Caki2 (cell line): Measurements from ENCODE around the gene BCL11B. TPM values are rescaled to one million over a fixed set of nuclear protein-coding genes. Genes with fewer than 3 reads are reported as not detected.
"Not testable (repeated sequence)": the region's sequence is repeated elsewhere in the genome, so short reads cannot be mapped to it uniquely, and the experiment has no call there.

ENCODE experiments used
- DNase-seq: peaks from one replicate; pipeline ENCODE4 v3.0.0-alpha.2; 2015; ENCODE audit warnings: low read depth
- in situ Hi-C: cut with HindIII; loops from 2 replicates; pipeline ENCODE4 v1.10.0; 2016; ENCODE audit warnings: low sequenced_read_pairs, low pct_unique_long_range_greater_than_20kb, mixed read lengths
- total RNA-seq: library from RNA; depleted of rRNA; stranded (reverse); fragments of >200 nt; shearing (Covaris generic); gene quantifications from 2 replicates; pipeline ENCODE4 v1.2.3, GENCODE V29; 2014; ENCODE audit warnings: low replicate concordance

BCL11B gene
- total RNA-seq, 1 experiment from 2014 or later = not detected

DNA sequence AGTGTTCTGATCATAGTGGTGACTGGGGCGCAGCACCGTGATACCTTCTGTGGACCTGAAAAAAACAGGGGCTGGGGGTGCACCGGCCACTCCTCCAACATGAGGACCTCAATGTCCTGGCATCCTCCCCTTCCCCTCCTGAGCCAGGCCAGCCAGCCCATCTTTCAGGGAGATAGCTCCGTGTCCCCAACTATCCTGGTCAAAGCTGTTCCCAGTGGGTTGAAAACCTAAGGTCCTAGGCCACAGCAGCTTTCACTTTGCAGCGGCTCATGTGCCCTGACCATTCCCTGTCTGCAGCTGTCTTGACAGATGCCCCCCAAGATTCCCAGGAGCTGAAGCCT, 75.7 kb downstream of the BCL11B start:
- no peak for DNase-seq
- in situ Hi-C loops = no loop called here

DNA sequence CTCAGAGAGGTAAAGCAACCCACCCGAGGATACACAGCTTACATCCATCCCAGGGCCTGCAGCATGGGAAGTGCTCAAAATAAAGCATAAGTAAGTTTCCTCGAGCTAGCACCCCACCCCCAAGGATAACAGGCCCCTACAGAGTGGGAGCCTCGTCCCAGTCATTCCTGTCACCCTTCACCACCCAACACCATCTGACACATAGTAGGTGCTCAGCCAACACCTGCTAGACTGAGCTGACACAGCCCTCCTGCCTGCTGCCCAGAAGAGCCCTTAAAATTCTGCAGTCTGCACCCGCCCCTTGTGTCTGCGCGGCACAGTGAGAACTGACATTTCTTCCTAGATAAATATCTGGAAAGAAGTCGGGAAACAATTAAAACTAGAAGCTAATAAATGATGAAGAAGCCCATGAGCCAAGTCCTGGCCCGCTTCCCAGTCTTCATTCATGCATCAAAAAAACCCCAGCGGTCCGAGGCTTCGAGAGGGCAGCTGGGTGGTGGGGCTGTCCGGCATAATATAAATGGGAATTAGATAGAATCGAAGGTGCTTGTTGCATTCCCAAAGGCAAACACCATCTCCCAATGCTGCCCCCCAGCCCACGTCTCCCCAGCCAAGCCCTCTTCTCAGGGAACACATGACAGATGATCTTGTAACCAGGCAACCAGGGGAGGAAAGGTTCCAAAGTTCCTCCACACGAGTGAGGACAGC, 76.2 kb downstream of the BCL11B start:
- in situ Hi-C loops = no loop called here
- peak; percentile 70 for DNase-seq

DNA sequence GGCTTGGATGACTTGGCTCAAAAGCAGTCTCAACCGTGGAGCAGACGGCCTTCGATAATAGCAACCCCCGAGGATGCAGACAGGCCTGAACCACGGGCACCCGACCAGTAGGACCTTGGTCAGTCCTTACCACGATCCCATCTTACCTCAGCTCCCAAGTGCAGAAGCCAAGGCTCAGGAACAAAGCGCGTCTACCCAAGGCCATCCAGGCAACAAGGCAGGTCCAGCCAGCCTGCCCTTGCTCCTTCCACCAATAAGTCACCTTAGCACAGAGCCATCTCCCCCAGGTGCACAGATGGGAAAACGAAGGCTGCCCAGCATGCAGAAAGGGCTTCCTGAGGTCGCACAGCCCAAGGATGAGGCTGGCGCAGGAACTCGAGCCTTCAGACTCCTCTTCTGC, 77.3 kb downstream of the BCL11B start:
- in situ Hi-C loops = no loop called here

DNA sequence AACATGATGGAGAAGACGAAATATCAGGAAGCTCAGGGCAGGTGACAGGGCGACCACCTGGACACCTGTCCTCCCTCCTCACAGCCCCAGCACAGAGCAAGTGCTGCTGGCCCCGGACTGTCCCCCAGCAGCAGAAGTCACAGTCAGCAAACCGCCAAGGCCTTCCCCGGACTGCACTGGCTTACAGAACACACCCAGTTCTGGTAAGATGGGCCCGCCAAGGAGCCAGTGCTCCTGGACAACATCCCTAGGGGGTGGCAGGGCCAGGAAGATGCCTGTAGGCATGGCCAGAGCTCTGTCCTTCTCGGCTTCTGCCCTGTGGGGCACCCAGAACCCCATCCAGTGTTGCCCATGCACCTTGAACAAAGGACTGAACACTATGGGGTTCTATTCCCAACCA, 77.9 kb downstream of the BCL11B start:
- DNase-seq = no peak
- in situ Hi-C loops = no loop called here

More for the DNA sequence above, 77.3 kb downstream of the BCL11B start:
- no peak for DNase-seq

DNA sequence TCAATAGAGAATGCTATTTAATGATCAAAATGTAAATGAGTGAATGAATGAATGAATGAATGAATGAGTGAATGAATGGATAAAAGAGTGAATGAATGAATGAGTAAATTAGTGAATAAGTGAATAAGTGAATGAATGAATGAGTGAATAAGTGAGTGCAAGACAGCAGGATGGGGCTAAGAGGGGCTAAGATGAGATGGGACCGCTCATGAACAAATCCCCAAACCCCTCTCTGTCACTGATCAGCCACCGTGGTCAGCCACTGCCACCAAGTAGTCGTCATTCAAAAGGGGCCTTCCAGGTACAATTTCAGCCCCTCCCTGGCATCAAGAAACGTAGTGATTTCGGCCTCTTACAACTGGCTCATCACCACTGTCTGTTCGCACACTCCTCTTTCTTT, 79.2 kb downstream of the BCL11B start:
- in situ Hi-C loops = no loop called here
- DNase-seq = no peak

DNA sequence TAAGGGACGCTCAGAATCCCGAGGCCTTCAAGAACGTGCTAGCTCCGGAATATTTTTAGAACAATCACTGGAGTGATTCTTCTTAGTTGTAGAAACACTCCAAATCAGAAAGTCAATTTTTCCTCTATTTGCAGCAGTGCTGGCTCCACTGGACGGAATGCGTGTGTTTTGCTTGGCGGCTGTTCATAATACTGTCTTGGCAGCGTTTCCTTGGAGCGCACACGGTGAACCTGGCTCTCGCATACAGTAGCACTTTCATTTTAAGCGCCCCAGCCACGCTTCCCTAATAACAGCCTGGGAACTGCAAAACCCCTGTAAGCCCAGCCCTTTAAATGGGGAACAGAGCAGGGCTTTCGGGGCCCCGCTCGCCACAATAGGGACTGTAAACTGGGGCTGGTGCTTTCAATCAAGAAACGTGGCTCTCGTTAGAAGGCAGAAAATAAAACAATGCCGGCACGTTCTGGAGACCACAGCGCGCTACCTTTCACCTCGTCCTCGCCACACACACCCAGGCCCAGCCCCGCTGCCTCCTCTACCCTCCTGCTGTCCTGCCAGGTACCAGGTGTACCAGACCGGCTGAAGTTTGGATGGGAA, 79.9 kb downstream of the BCL11B start:
- in situ Hi-C loops = no loop called here
- peak; percentile 19 for DNase-seq

DNA sequence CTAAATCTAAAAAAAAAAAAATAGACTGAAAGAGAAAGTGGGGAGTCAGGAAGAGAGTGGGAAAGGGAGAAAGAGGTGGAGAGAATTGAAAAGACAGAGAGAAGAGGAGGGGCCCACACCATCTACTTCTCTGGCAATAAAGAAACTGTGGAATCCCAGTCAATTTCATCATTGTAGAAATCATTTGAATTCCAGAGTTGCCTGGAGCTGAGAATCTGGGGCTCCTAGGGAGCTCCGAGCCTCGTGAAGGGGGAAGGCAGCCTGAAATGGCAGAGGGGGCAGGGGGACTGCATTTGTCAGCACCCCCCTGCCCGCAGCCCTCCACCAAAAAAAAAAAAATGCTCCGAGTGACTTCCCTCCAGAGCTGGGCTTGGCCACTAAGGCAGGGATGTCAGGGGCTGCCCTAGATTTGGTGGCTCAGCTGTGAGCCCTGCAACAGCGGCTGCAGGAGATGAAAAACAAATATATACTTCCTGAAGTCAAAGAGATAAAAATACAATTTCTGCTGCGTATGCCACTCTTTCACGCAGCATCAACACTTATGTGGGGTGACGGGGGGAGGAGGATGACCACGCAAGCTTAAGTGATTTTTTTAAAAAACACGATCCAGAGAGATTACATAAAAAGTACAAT, 80.5 kb downstream of the BCL11B start:
- DNase-seq = no peak
- in situ Hi-C loops = no loop called here

DNA sequence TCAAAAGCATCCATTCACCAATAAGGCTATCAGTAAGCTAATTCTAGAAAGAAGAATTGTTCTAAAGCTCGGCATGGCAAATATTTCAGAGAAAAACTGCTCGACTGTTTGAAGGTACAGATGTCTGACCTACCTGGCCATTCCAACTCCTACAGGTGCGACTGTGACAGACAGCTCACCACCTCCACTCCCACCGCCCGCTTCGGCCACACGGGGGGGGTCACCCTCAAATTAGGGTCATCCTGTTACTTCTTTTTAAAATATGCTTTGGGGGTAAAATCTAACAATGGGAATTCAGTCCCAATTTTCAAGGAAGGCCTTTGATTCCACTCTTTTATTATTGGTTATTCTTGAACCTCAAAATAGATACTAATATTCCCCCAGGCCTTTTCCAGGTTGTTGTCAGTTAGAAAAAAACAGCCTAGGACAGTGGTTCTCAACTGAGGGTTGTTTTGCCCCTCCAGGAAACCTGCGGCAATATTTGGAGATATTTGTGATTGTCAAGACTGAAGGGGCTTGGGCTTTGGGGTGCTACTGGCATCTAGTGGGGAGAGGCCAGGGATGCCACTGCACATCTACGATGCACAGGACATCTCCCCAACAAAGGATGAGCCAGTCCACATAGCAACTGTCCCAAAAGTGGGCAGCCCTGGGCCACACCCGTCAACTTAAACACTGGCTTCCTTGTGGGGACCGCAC, 81.2 kb downstream of the BCL11B start:
- in situ Hi-C loops = no loop called here

DNA sequence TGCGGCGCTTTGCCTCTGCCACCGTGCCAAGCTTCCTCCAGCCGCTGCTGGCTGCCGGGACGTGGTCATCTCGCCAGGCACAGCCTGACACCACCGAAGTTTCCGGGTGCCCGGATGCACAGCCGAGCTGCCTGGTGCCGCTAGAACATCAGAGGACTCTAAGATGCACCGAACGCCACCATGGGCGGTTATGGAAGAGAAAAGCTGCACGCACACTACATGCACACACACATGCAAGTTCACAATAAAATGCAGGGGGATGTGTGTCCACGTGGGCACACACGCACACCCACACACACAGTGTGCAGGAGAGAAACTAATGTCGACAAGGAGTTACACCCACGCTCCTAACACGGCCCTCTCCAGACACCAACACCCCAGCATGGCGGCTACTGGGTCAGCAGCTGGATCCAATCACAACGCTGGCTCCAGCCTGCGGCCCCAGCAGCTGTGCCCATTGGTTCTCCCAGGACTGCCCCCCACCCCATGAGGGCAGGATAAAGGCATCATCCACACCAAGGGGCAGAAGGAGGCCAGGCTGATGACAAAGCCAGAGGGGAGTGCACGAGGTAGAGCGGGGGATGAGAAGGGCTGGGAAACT, 82.7 kb downstream of the BCL11B start:
- no peak for DNase-seq
- in situ Hi-C loops = no loop called here

More for the DNA sequence above, 81.2 kb downstream of the BCL11B start:
- DNase-seq = no peak

DNA sequence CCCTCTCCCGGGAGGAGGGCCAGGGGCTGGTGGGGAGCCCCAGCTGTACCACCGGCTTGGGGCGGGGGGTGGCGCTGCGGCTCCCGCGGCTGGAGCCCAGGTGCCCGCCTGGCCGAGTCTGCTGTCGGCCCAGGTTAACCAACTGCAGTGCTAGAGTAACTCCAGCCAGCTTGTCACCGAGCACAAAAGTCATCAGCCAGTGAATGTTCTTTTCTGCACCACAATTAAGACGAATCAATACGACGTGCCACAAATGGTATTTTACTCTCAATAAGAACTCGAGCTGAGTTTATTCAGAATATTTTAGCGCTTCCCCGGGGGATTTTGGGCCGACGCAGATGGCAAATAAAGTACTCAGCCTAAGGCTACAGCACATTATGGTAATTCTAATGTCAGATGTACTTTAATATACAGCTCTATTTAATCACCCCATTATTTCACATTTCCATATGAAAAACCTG, 83.2 kb downstream of the BCL11B start:
- in situ Hi-C loops = no loop called here
- no peak for DNase-seq

DNA sequence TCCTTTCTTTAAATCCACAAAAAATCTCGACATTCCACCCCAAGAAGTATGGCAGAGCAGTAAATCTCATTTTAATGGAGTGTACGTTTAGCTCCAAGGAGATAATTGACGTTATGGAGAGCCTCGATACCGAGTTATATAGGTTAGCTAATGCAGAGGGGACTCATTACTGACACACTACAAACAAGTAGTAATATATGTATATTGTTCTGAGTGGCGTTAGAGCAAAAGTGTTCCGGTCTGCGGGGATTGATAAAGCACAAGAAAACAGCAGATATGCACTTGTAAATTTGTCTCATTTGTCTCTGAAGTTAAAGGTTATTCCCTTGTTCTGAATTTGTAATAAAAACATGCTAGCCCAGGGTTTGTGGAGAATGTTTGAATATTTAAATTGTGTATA, 84.1 kb downstream of the BCL11B start:
- in situ Hi-C loops = no loop called here
- no peak for DNase-seq

DNA sequence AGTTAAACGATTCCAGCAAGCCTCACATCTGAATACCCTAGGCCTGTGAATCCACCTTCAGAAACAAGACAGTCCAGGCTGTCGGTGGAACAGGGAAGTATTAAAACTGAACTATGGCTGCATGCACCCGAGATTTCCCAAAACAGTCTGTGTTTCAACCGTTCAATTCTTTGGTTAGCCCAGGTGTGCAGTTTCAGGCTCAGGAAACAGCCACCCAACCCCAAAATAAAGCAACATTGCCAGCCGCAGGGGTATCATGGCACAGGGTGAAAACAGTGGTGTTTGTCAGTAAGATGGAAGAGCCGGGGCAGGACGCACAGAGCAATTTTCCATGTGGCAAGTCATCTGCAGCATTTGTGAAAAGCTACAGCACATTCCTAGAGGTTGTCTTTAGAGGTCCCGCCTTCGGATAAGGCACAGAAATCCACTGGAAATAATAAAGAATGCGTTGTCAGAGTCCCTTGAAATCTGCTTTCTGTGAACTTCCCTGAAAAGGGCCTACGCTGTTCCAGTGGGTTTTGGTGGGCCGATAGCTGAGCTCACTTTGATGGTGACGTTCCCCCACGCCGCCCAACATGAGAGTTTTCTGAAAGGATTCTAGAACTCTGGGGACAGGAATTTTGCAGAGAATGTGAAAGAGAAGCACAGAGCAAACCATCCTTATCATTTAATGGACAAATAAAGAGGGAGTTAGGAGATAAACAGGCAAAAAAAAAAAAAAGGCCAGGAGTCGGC, 84.9 kb downstream of the BCL11B start:
- DNase-seq = no peak
- in situ Hi-C loops = no loop called here

DNA sequence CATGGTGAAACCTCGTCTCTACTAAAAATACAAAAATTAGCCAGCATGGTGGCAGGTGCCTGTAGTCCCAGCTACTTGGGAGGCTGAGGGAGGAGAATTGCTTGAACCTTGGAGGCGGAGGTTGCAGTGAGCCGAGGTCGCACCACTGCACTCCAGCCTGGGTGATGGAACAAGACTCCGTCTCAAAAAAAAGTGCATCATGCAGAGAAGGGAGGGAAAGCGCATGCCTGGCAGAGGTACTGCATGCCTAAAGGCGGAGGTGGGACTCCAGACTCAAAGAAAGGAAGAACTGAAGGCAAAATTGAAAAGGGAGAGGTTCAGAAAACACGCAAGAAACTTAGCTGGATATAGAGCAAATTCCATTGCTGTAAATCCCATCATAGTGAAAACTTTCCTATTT, 85.7 kb downstream of the BCL11B start:
- in situ Hi-C loops, DNase-seq: not testable (repeated sequence)

DNA sequence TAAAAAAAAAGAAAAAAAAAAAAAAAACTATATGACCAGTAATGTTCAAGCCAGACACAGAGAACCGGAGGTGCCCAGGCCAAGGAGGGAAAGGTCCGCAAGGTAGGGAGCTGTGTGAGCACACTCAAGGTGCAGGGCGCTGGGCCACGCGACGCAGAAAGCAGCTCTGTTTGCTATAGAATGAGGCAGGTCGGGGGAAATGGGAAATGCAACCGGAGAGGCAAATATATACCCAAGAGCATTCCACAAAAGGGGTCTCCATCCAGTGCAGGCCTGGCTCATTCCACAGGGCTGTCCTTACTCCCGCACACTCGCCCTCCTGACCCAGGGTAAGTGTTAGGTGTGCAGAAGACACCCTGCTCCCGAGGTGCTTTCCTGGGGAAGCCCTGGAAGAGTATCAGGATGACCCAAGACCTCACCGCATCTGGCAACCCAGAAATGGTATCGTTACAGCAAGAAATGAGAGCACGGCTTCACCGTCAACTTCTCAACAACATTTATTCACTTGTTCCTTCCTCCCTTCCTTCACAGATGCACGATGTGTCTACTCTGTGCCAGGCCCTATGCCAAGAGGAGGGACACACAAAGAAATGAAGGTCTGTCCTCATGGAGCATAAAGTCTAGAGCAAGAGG, 86.4 kb downstream of the BCL11B start:
- DNase-seq = no peak
- in situ Hi-C loops = no loop called here

DNA sequence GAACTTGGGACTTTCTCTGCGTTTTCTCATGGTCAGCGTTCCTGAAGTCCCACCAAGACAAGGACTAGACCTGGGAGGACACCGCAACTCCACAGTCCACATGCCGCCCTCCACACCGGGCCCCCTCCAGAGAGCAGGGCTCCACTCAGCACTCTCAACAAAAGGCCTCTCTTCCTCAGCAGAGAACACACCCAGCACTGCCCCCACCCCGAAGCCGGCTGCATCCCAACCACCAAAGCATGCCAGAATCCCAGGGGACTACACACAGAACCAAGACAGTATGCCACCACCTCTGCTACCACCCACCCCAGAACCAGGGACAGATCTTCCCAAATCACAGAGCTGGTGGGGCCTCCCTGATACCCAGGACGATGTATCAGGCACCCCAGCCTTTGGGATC, 88.3 kb downstream of the BCL11B start:
- in situ Hi-C loops = no loop called here
- no peak for DNase-seq

DNA sequence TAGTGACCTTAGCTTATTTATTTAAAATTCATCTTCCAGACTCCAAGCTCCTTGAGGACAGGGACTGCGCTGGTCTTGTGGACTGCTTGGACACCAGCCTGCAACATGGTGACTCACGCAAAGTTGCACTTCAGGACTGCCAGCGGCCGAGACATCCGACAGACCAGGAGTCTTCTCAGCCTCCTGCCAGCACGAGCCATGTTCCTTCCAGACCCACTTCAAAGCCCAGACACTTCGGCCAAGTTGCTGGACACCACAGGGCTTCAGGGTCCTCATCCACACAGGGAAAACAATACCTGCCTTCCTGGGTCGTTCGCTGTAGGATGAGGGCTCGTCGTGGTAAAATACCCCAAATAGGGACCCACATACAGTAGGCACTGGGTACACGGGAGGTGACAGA, 88.7 kb downstream of the BCL11B start:
- in situ Hi-C loops = no loop called here
- no peak for DNase-seq

DNA sequence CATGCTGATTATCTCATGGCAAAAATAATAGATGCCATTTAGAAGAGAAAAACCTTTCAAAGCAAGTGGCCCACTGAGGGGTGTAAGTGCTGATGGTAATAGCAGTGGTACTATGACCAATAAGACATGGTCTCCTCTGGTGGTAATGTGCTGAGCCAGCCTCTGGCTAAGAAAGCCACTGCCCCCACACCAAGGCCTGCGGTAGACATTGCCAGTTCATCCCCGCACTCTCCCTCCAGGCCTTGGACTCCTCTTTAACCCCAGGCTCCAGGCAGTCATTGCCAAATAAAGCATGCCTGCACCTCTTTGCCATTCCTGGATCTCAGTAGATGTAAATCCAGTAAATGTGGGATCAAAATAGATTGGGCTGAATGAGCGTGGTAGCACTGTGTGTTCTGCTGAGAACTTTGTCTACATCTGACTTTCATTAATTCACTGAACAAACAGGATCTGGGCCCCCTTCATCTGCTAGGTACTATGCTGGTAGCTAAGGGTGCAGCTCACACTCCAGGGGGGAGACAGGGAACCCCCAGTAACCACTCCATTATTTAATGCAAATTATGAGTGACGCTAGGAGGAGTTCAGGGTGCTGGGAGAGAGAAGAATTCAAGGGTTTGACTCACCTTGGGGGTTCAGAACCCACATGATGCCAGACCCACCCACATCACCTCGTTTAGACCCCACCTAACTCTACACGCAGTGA, 89.3 kb downstream of the BCL11B start:
- in situ Hi-C loops = no loop called here

More for the DNA sequence above, 89.3 kb downstream of the BCL11B start:
- DNase-seq = no peak
